Uterus (tissue), 4 donors: ENCODE measurements around the gene EPS8L2. TPM values are rescaled to one million over a fixed set of nuclear protein-coding genes. Genes with fewer than 3 reads are reported as not detected.

ENCODE experiments used
- DNase-seq, 2 donors: peaks; one replicate each; pipeline ENCODE4 v3.0.0-alpha.2; 2019 to 2020
- H3K27ac ChIP-seq, 2 donors: fragments of 200-600 bp; sonication (generic); 1 replicate in 1 of 2; 2 replicates in 1 of 2; pipeline ENCODE4 v1.5.1; 2016 to 2018
- H3K27me3 ChIP-seq, 2 donors: fragments of 200-600 bp; sonication (generic); one replicate each; pipeline ENCODE4 v1.5.1; 2018 to 2019; ENCODE audit warnings: control low read depth in 1 of 2
- H3K36me3 ChIP-seq, 2 donors: fragments of 200-600 bp; sonication (generic); one replicate each; pipeline ENCODE4 v1.5.1; 2019; ENCODE audit warnings: control low read depth in 1 of 2
- H3K4me1 ChIP-seq, 2 donors: fragments of 200-600 bp; sonication (generic); one replicate each; pipeline ENCODE4 v1.5.1; 2018 to 2019; ENCODE audit warnings: control low read depth in 1 of 2
- H3K4me3 ChIP-seq, 2 donors: fragments of 200-600 bp; sonication (generic); 1 replicate in 1 of 2; 2 replicates in 1 of 2; pipeline ENCODE4 v1.5.1; 2018 to 2019; ENCODE audit warnings: mild to moderate bottlenecking in 1 of 2
- H3K9me3 ChIP-seq, 2 donors: fragments of 200-600 bp; sonication (generic); one replicate each; pipeline ENCODE4 v1.5.1; 2019; ENCODE audit warnings: control low read depth in 1 of 2
- CTCF ChIP-seq, 4 experiments: fragments of 200-600 bp in 2 of 4; fragments of 450-650 bp in 2 of 4; sonication (generic) in 2 of 4; IDR thresholded peaks; one replicate each; pipeline ENCODE4 v1.5.1; 2016 to 2019; ENCODE audit warnings: antibody characterized with exemption in 4 of 4, mild to moderate bottlenecking in 2 of 4, moderate library complexity in 1 of 4
- POLR2A ChIP-seq, 2 donors: fragments of 450-650 bp; IDR thresholded peaks; one replicate each; pipeline ENCODE4 v1.6.1; 2016; ENCODE audit warnings: antibody characterized with exemption in 2 of 2, mild to moderate bottlenecking in 1 of 2, moderate library complexity in 1 of 2
- intact Hi-C: fragments of 100-400 bp; cut with DNase I; formaldehyde crosslinking; loops from one replicate; pipeline ENCODE4 v1.15.1; 2023; ENCODE audit warnings: low total_unique reads
- total RNA-seq, 4 donors: library from RNA; depleted of rRNA in 3 of 4; stranded (reverse); fragments of >200 nt in 3 of 4; gene quantifications; one replicate each; pipeline versions ENCODE4 v1.1.0 to v1.2.4, GENCODE V29; 2014 to 2023
- donor health status: DM: yes; HTN: yes; CAD: no.

EPS8L2 gene
- total RNA-seq, 4 donors from 2014 or later: 12.2 to 52.8 (median 32.3) TPM

- DNase-seq: no peak
- Histone ChIP-seq H3K9me3 (no peaks in the 10 kb centered on the region), H3K36me3 (no peaks in the 10 kb centered on the region), H3K27ac (no peak overlapping the region), H3K27me3 (peaks cover 0 to 8% of the 10 kb centered on the region in 2 donors), H3K4me1 (no peaks in the 10 kb centered on the region), H3K4me3 (no peak overlapping the region)
- intact Hi-C loops: loop anchor here (5.0 kb wide), 2 partner anchors 57 to 162 kb away; no protein-coding TSS in a partner anchor
- TF ChIP-seq POLR2A (IDR thresholded peaks at IDR 0.05) (no peak), CTCF (IDR thresholded peaks at IDR 0.05) (no peak)
Observed at GRCh38 chr11:719214-720016, 13.4 kb downstream of the EPS8L2 start.

GRCh38 chr11:720017-720641 lies 14.1 kb downstream of the EPS8L2 start:
- intact Hi-C loops: loop anchor here (5.0 kb wide), 2 partner anchors 58 to 163 kb away; no protein-coding TSS in a partner anchor

DNA sequence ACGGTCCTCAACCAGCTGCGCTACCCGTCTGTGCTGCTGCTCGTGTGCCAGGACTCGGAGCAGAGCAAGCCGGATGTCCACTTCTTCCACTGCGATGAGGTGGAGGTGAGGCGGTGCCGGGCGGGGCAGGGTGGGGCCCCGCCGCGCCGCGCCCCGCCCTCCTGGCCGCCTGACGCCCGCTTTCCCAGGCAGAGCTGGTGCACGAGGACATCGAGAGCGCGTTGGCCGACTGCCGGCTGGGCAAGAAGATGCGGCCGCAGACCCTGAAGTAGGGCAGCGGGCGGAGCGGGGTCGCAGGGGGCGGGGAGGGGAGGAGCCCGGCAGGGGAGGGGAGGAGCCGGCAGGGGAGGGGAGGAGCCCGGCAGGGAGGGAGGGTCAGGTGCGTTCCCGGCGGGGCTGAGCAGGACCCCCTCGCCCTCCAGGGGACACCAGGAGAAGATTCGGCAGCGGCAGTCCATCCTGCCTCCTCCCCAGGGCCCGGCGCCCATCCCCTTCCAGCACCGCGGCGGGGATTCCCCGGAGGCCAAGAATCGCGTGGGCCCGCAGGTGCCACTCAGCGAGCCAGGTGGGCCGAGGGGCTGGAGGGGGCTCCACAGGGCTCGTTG lies 14.7 kb downstream of the EPS8L2 start:
- peaks cover 0 to 8% of the 10 kb centered on the region in 2 donors for H3K27me3 ChIP-seq
- no peaks in the 10 kb centered on the region for H3K9me3 ChIP-seq
- intact Hi-C loops: loop anchor here (5.0 kb wide), 2 partner anchors 58 to 163 kb away; no protein-coding TSS in a partner anchor
- peak in 1 of 2 donors; percentile 29 for DNase-seq
- TF ChIP-seq CTCF (IDR thresholded peaks at IDR 0.05) (no peak), POLR2A (IDR thresholded peaks at IDR 0.05) (no peak)
- H3K4me1 ChIP-seq: no peaks in the 10 kb centered on the region
- H3K4me3 ChIP-seq: no peak overlapping the region
- H3K27ac ChIP-seq: no peak overlapping the region
- H3K36me3 ChIP-seq: no peaks in the 10 kb centered on the region

More at GRCh38 chr11:720017-720641, 14.1 kb downstream of the EPS8L2 start:
- Histone ChIP-seq H3K9me3 (no peaks in the 10 kb centered on the region), H3K4me3 (no peak overlapping the region), H3K27me3 (peaks cover 0 to 8% of the 10 kb centered on the region in 2 donors), H3K36me3 (no peaks in the 10 kb centered on the region), H3K4me1 (no peaks in the 10 kb centered on the region), H3K27ac (no peak overlapping the region)
- DNase-seq: no peak
- TF ChIP-seq CTCF (IDR thresholded peaks at IDR 0.05) (no peak), POLR2A (IDR thresholded peaks at IDR 0.05) (no peak)

DNA sequence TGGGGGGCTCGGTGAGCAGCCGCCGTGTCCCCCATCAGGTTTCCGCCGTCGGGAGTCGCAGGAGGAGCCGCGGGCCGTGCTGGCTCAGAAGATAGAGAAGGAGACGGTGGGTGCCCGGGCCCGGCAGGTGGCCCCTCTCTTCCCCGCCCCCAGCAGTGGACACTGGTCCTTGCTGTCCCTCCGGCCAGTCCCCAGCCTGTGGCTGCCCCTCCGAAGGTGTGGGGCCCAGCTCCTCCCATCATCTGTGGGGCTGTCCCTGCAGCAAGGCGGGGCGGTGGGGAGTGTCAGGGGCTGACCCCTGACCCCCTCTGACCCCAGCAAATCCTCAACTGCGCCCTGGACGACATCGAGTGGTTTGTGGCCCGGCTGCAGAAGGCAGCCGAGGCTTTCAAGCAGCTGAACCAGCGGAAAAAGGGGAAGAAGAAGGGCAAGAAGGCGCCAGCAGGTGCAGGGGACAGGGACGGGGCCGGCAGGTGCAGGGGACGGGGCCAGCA lies 15.3 kb downstream of the EPS8L2 start:
- Histone ChIP-seq H3K27ac (no peak overlapping the region), H3K27me3 (peaks cover 0 to 8% of the 10 kb centered on the region in 2 donors), H3K9me3 (no peaks in the 10 kb centered on the region), H3K4me1 (no peaks in the 10 kb centered on the region), H3K36me3 (no peaks in the 10 kb centered on the region), H3K4me3 (no peak overlapping the region)
- DNase-seq: no peak
- TF ChIP-seq POLR2A (IDR thresholded peaks at IDR 0.05) (no peak), CTCF (IDR thresholded peaks at IDR 0.05) (no peak)
- intact Hi-C loops: loop anchor here (5.0 kb wide), 2 partner anchors 59 to 164 kb away; no protein-coding TSS in a partner anchor
